ENCODE measurements around the gene L3HYPDH. TPM values are rescaled to one million over a fixed set of nuclear protein-coding genes. Genes with fewer than 3 reads are reported as not detected.

Gene L3HYPDH
- total and polyA plus RNA-seq, 8 donors, result 6.7 to 20.9 (median 10.4) TPM

GRCh38 chr14:59461891-59462290, 22.3 kb downstream of the L3HYPDH start:
- Histone ChIP-seq H3K4me3 (no peak overlapping the region), H3K4me1 (peaks cover 0 to 5% (median 5%) of the 10 kb centered on the region in 3 donors), H3K27ac (no peak overlapping the region), H3K36me3 (no peaks in the 10 kb centered on the region), H3K9me3 (no peaks in the 10 kb centered on the region), H3K27me3 (no peaks in the 10 kb centered on the region)
- intact Hi-C loops (cut with DNase I), result no loop called here
- whole genome bisulfite sequencing, 2 donors, result 77 to 82% methylated on average over 1 of the region's 1 CpG
- no peak for DNase-seq
- no peak for TF ChIP-seq CTCF (IDR thresholded peaks at IDR 0.05)
- no peak for ATAC-seq
- FAIRE-seq, result no peak

GRCh38 chr14:59460378-59460777, 23.8 kb downstream of the L3HYPDH start:
- H3K4me1 ChIP-seq, result peaks cover 0 to 5% (median 5%) of the 10 kb centered on the region in 3 donors
- DNase-seq, result no peak
- no peaks in the 10 kb centered on the region for H3K9me3 ChIP-seq
- no peak for ATAC-seq
- intact Hi-C loops (cut with DNase I), result no loop called here
- no peaks in the 10 kb centered on the region for H3K27me3 ChIP-seq
- FAIRE-seq, result no peak
- H3K27ac ChIP-seq, result no peak overlapping the region
- H3K36me3 ChIP-seq, result no peaks in the 10 kb centered on the region
- TF ChIP-seq CTCF (IDR thresholded peaks at IDR 0.05), result no peak
- no peak overlapping the region for H3K4me3 ChIP-seq
- WGBS, 2 donors, result 88 to 92% methylated on average over 1 of the region's 1 CpG

GRCh38 chr14:59458486-59458885, 25.7 kb downstream of the L3HYPDH start:
- ATAC-seq, result no peak
- intact Hi-C loops (cut with DNase I), result loop anchor here in 1 of 3 donors (10.0 kb wide), 1 partner anchor 324 kb away; no protein-coding TSS in a partner anchor
- no peak for FAIRE-seq
- peaks cover 0 to under 1% (median 0%) of the 10 kb centered on the region in 3 donors for H3K4me1 ChIP-seq
- H3K4me3 ChIP-seq, result no peak overlapping the region
- no peak for TF ChIP-seq CTCF (IDR thresholded peaks at IDR 0.05)
- WGBS, 2 donors, result 93 to 100% methylated on average over 2 of the region's 2 CpGs
- DNase-seq, result no peak
- no peaks in the 10 kb centered on the region for H3K36me3 ChIP-seq
- no peak overlapping the region for H3K27ac ChIP-seq
- H3K27me3 ChIP-seq, result no peaks in the 10 kb centered on the region
- no peaks in the 10 kb centered on the region for H3K9me3 ChIP-seq

- no peaks in the 10 kb centered on the region for H3K36me3 ChIP-seq
- FAIRE-seq, result no peak
- ATAC-seq, result no peak
- no peaks in the 10 kb centered on the region for H3K27me3 ChIP-seq
- DNase-seq, result no peak
- WGBS, 2 donors, result 90 to 93% methylated on average over 1 of the region's 1 CpG
- no peak overlapping the region for H3K27ac ChIP-seq
- intact Hi-C loops (cut with DNase I), result loop anchor here in 1 of 3 donors (10.0 kb wide), 1 partner anchor 321 kb away; no protein-coding TSS in a partner anchor
- no peak overlapping the region for H3K4me3 ChIP-seq
- H3K9me3 ChIP-seq, result no peaks in the 10 kb centered on the region
- TF ChIP-seq CTCF (IDR thresholded peaks at IDR 0.05), result no peak
- H3K4me1 ChIP-seq, result no peaks in the 10 kb centered on the region
Measured at GRCh38 chr14:59455411-59455810, 28.8 kb downstream of the L3HYPDH start.

- FAIRE-seq (no peak), ATAC-seq (peak in 3 of 4 donors; percentile 33 to 62 (median 46)), DNase-seq (no peak)
- intact Hi-C loops (cut with DNase I), result loop anchor here in 1 of 3 donors (10.0 kb wide), 1 partner anchor 319 kb away; no protein-coding TSS in a partner anchor
- 40% methylated on average over 2 of the region's 2 CpGs for WGBS, 2 donors
- Histone ChIP-seq H3K27me3 (no peaks in the 10 kb centered on the region), H3K27ac (no peak overlapping the region), H3K4me1 (no peaks in the 10 kb centered on the region), H3K9me3 (no peaks in the 10 kb centered on the region), H3K36me3 (no peaks in the 10 kb centered on the region), H3K4me3 (no peak overlapping the region)
- TF ChIP-seq CTCF (IDR thresholded peaks at IDR 0.05), result no peak
Measured at GRCh38 chr14:59454139-59454538, 30.1 kb downstream of the L3HYPDH start.

Measured in pancreas (tissue), 10 donors.